Measurements from ENCODE around the gene CNTNAP2.

- TF ChIP-seq, protein P1, sequence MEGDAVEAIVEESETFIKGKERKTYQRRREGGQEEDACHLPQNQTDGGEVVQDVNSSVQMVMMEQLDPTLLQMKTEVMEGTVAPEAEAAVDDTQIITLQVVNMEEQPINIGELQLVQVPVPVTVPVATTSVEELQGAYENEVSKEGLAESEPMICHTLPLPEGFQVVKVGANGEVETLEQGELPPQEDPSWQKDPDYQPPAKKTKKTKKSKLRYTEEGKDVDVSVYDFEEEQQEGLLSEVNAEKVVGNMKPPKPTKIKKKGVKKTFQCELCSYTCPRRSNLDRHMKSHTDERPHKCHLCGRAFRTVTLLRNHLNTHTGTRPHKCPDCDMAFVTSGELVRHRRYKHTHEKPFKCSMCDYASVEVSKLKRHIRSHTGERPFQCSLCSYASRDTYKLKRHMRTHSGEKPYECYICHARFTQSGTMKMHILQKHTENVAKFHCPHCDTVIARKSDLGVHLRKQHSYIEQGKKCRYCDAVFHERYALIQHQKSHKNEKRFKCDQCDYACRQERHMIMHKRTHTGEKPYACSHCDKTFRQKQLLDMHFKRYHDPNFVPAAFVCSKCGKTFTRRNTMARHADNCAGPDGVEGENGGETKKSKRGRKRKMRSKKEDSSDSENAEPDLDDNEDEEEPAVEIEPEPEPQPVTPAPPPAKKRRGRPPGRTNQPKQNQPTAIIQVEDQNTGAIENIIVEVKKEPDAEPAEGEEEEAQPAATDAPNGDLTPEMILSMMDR (IDR thresholded peaks at IDR 0.05) = no peak
- no peak for TF ChIP-seq POLR2A (IDR thresholded peaks at IDR 0.05)
Observed at GRCh38 chr7:146875981-146876380, 759.4 kb downstream of the CNTNAP2 start.

Data from heart left ventricle (tissue), 13 donors.